ENCODE measurements around the gene GPR156.

Gene GPR156

GRCh38 chr3:120198305-120198878 is 86.6 kb downstream of the GPR156 start:
- no peak overlapping the region for H3K4me3 ChIP-seq (ENCODE audit: low read depth, low read length)

- no peak overlapping the region for H3K4me3 ChIP-seq (ENCODE audit: low read depth, low read length)
These were observed 88.2 kb downstream of the GPR156 start for GRCh38 chr3:120196812-120197211.

- no peak overlapping the region for H3K4me3 ChIP-seq (ENCODE audit: low read depth, low read length)
These were observed 88.7 kb downstream of the GPR156 start for GRCh38 chr3:120196333-120196732.

GRCh38 chr3:120193554-120193953 is 91.5 kb downstream of the GPR156 start:
- no peak overlapping the region for H3K4me3 ChIP-seq (ENCODE audit: low read depth, low read length)

GRCh38 chr3:120192579-120192978 is 92.4 kb downstream of the GPR156 start:
- H3K4me3 ChIP-seq (ENCODE audit: low read depth, low read length) = no peak overlapping the region

GRCh38 chr3:120192159-120192558 is 92.9 kb downstream of the GPR156 start:
- H3K4me3 ChIP-seq (ENCODE audit: low read depth, low read length) = no peak overlapping the region

GRCh38 chr3:120182613-120183511 is 102.2 kb downstream of the GPR156 start:
- H3K4me3 ChIP-seq (ENCODE audit: low read depth, low read length) = no peak overlapping the region

- H3K4me3 ChIP-seq (ENCODE audit: low read depth, low read length) = no peak overlapping the region
These were observed 103.4 kb downstream of the GPR156 start for GRCh38 chr3:120181632-120182031.

GRCh38 chr3:120180731-120181412 is 104.2 kb downstream of the GPR156 start:
- no peak overlapping the region for H3K4me3 ChIP-seq (ENCODE audit: low read depth, low read length)

GRCh38 chr3:120177707-120178306 is 107.2 kb downstream of the GPR156 start:
- H3K4me3 ChIP-seq (ENCODE audit: low read depth, low read length) = no peak overlapping the region

- H3K4me3 ChIP-seq (ENCODE audit: low read depth, low read length) = no peak overlapping the region
These were observed 107.9 kb downstream of the GPR156 start for GRCh38 chr3:120177151-120177550.

- no peak overlapping the region for H3K4me3 ChIP-seq (ENCODE audit: low read depth, low read length)
These were observed 110.0 kb downstream of the GPR156 start for GRCh38 chr3:120174811-120175539.

- no peak overlapping the region for H3K4me3 ChIP-seq (ENCODE audit: low read depth, low read length)
These were observed 111.9 kb downstream of the GPR156 start for GRCh38 chr3:120173056-120173675.

GRCh38 chr3:120172070-120172469 is 113.0 kb downstream of the GPR156 start:
- H3K4me3 ChIP-seq (ENCODE audit: low read depth, low read length) = no peak overlapping the region

GRCh38 chr3:120171134-120171873 is 113.7 kb downstream of the GPR156 start:
- no peak overlapping the region for H3K4me3 ChIP-seq (ENCODE audit: low read depth, low read length)

GRCh38 chr3:120170223-120170622 is 114.8 kb downstream of the GPR156 start:
- H3K4me3 ChIP-seq (ENCODE audit: low read depth, low read length) = no peak overlapping the region

GRCh38 chr3:120169407-120169806 is 115.6 kb downstream of the GPR156 start:
- H3K4me3 ChIP-seq (ENCODE audit: low read depth, low read length) = no peak overlapping the region

GRCh38 chr3:120168611-120169010 is 116.4 kb downstream of the GPR156 start:
- H3K4me3 ChIP-seq (ENCODE audit: low read depth, low read length) = no peak overlapping the region

- no peak overlapping the region for H3K4me3 ChIP-seq (ENCODE audit: low read depth, low read length)
These were observed 117.0 kb downstream of the GPR156 start for GRCh38 chr3:120168038-120168437.

GRCh38 chr3:120167488-120167887 is 117.5 kb downstream of the GPR156 start:
- no peak overlapping the region for H3K4me3 ChIP-seq (ENCODE audit: low read depth, low read length)

Measured in iPS-11a (cell line).